Thyroid gland (tissue), 4 donors: ENCODE results near the gene KRTAP10-7. TPM values are rescaled to one million over a fixed set of nuclear protein-coding genes. Genes with fewer than 3 reads are reported as not detected.

ENCODE experiments used
- DNase-seq, 2 donors: peaks; one replicate each; pipeline ENCODE4 v3.0.0-alpha.2; 2019
- H3K27ac ChIP-seq, 3 donors: fragments of 200-600 bp; sonication (generic); 1 replicate in 2 of 3; 2 replicates in 1 of 3; pipeline ENCODE4 v1.5.1; 2016 to 2019; ENCODE audit warnings: mild to moderate bottlenecking in 1 of 3, moderate library complexity in 1 of 3
- H3K27me3 ChIP-seq: fragments of 200-600 bp; sonication (generic); one replicate; pipeline ENCODE4 v1.5.1; 2019
- H3K36me3 ChIP-seq, 2 donors: fragments of 200-600 bp; sonication (generic); one replicate each; pipeline ENCODE4 v1.5.1; 2016 to 2019
- H3K4me1 ChIP-seq, 2 donors: fragments of 200-600 bp; sonication (generic); one replicate each; pipeline ENCODE4 v1.5.1; 2017 to 2019
- H3K4me3 ChIP-seq, 3 donors: fragments of 200-600 bp; sonication (generic); replicated peaks in 1 of 3; 1 replicate in 2 of 3; 2 replicates in 1 of 3; pipeline ENCODE4 v1.5.1; 2016; ENCODE audit warnings: mild to moderate bottlenecking in 1 of 3
- H3K9me3 ChIP-seq: fragments of 200-600 bp; sonication (generic); one replicate; pipeline ENCODE4 v1.5.1; 2017
- POLR2A ChIP-seq, 2 donors: fragments of 450-650 bp; IDR thresholded peaks; one replicate each; pipeline ENCODE4 v1.6.1; 2017; ENCODE audit warnings: antibody characterized with exemption in 2 of 2, mild to moderate bottlenecking in 2 of 2, moderate library complexity in 1 of 2
- WGBS, 2 donors: methylation state at CpG; one replicate each; pipeline ENCODE4 v1.1.5; 2017; 5-methylcytosine and 5-hydroxymethylcytosine counted together
- intact Hi-C: fragments of 100-400 bp; cut with DNase I; formaldehyde crosslinking; loops from one replicate; pipeline ENCODE4 v1.15.1; 2023
- total RNA-seq, 4 donors: library from RNA; depleted of rRNA; stranded (reverse); fragments of >200 nt; gene quantifications; one replicate each; pipeline ENCODE4 v1.2.3, GENCODE V29; 2016
- TF ChIP-seq, protein P1 (sequence below), 6 experiments: fragments of 200-600 bp in 3 of 6; fragments of 450-650 bp in 3 of 6; sonication (generic) in 3 of 6; IDR thresholded peaks; one replicate each; pipeline ENCODE4 v1.5.1; 2016 to 2019; ENCODE audit warnings: antibody characterized with exemption in 6 of 6, mild to moderate bottlenecking in 2 of 6, inconsistent platforms in 1 of 6, moderate library complexity in 1 of 6

The KRTAP10-7 gene
- total RNA-seq, 4 donors from 2014 or later, result not detected

DNA sequence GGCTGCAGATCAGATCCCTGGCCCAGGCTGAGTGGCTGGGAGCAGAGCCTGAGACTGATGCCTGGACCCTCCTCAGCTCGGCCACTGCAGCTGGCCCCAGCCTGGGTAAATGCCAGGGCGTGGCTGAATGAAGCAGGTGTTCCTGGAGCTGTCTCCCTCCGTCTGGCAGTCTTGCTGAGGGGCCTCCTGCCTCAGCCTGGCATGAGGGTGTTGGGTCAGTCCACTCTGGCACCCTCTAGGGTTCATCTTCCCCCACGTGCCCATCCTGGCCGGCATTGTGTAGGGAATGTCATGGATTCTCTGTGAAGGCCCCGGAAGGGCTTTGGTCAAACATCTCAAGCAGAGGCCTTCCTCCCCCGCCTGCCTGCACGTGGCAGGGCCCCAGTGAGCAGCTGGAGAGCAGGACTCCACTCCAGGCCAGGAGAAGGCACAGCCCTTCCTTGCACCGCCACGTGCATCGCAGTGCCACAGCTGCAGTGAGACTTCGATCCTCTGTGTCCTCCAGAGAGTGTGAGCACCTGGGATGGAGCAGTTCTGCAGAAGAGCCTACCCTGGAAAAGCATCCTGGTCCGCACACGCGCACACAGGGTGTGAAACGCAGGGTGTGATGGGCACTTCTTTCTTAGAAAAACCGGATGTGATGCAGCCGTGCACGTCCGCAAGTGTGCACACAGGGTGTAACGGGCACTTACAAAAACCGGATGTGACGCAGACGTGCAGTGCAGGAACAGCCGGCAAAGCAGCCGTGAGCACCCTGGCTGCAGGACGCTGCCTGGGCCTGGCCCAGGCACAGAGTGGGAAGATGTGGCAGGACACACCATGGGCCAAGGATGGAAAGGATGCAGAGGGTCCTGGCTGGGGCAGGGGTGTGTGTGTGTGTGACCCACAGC is 31.5 kb upstream of the KRTAP10-7 start:
- DNase-seq, result no peak
- Histone ChIP-seq H3K27me3 (no peaks in the 10 kb centered on the region), H3K36me3 (no peaks in the 10 kb centered on the region), H3K4me3 (no peak overlapping the region), H3K4me1 (no peaks in the 10 kb centered on the region), H3K27ac (no peak overlapping the region), H3K9me3 (no peaks in the 10 kb centered on the region)
- TF ChIP-seq POLR2A (IDR thresholded peaks at IDR 0.05), result no peak
- TF ChIP-seq, protein P1, sequence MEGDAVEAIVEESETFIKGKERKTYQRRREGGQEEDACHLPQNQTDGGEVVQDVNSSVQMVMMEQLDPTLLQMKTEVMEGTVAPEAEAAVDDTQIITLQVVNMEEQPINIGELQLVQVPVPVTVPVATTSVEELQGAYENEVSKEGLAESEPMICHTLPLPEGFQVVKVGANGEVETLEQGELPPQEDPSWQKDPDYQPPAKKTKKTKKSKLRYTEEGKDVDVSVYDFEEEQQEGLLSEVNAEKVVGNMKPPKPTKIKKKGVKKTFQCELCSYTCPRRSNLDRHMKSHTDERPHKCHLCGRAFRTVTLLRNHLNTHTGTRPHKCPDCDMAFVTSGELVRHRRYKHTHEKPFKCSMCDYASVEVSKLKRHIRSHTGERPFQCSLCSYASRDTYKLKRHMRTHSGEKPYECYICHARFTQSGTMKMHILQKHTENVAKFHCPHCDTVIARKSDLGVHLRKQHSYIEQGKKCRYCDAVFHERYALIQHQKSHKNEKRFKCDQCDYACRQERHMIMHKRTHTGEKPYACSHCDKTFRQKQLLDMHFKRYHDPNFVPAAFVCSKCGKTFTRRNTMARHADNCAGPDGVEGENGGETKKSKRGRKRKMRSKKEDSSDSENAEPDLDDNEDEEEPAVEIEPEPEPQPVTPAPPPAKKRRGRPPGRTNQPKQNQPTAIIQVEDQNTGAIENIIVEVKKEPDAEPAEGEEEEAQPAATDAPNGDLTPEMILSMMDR (IDR thresholded peaks at IDR 0.05), result no peak
- intact Hi-C loops, result no loop called here
- WGBS, 2 donors, result 84 to 92% methylated on average over 19 to 26 of the region's 27 CpGs

DNA sequence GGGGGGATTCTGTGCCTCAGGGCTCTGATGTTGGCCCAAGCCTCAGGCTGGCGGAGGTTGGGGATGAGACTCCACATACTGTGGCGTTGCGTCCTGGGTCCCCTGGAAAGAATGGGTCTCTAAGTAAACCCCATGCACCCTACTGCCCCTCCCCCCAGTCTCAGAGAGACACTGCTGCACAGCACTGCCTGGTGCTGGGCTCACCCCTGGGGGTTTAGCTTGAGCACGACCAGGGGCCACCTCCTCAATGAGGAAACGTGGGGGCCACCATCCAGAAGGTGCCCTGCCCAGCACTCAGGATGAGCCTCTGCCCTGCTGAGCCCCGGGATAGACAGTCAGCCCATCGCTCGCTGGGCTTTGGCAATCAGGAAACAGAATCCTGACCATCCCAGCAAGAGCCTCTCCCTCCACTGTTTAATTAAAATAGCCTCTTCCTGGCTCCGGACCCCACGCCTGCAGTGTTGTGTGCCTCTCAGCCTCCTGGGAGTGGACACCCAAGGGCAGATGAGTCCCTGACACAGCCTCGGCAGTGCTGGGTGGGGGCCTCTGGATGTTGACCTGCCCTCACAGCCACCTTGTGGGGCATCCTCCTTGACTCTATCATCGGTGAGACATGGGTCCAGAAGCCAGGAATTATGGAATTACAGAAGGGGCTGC is 30.4 kb upstream of the KRTAP10-7 start:
- 76 to 82% methylated on average over 3 to 12 of the region's 12 CpGs for WGBS, 2 donors
- no peaks in the 10 kb centered on the region for H3K9me3 ChIP-seq
- no peak for DNase-seq
- H3K4me3 ChIP-seq, result no peak overlapping the region
- H3K27me3 ChIP-seq, result no peaks in the 10 kb centered on the region
- intact Hi-C loops, result no loop called here
- H3K27ac ChIP-seq, result no peak overlapping the region
- TF ChIP-seq, protein P1 (IDR thresholded peaks at IDR 0.05), result no peak
- TF ChIP-seq POLR2A (IDR thresholded peaks at IDR 0.05), result no peak
- H3K36me3 ChIP-seq, result no peaks in the 10 kb centered on the region
- no peaks in the 10 kb centered on the region for H3K4me1 ChIP-seq

DNA sequence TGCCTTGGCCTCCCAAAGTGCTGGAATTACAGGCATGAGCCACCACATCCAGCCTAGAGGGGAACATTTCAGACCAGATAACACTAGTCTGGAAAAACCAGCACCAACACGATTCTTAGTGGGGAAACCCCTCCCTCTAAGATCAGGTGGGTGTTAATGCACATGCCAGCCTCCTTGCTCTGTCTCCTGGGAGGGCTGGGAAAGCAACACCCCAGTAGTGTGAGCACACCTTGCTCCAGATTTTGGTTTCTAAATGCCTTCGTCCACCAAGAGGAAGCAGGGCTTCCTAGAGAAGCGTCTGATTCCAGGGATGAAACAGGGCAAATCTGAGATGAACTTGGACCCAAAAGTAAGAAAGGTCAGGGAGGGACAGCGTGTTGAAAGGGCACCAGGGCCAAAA is 29.1 kb upstream of the KRTAP10-7 start:
- intact Hi-C loops, result no loop called here
- TF ChIP-seq POLR2A (IDR thresholded peaks at IDR 0.05), result no peak
- TF ChIP-seq, protein P1 (IDR thresholded peaks at IDR 0.05), result no peak

GRCh38 chr21:44571844-44572782 is 28.3 kb upstream of the KRTAP10-7 start:
- Histone ChIP-seq H3K36me3 (no peaks in the 10 kb centered on the region), H3K27ac (no peak overlapping the region), H3K27me3 (no peaks in the 10 kb centered on the region), H3K9me3 (no peaks in the 10 kb centered on the region), H3K4me3 (no peak overlapping the region), H3K4me1 (no peaks in the 10 kb centered on the region)
- no peak for DNase-seq
- WGBS, 2 donors, result 91 to 92% methylated on average over 40 of the region's 40 CpGs
- intact Hi-C loops, result no loop called here
- no peak for TF ChIP-seq POLR2A (IDR thresholded peaks at IDR 0.05)
- TF ChIP-seq, protein P1 (IDR thresholded peaks at IDR 0.05), result no peak

More for the DNA sequence above, 29.1 kb upstream of the KRTAP10-7 start:
- H3K27me3 ChIP-seq, result no peaks in the 10 kb centered on the region
- H3K9me3 ChIP-seq, result no peaks in the 10 kb centered on the region
- no peaks in the 10 kb centered on the region for H3K4me1 ChIP-seq
- no peak for DNase-seq
- no peak overlapping the region for H3K27ac ChIP-seq
- no peaks in the 10 kb centered on the region for H3K36me3 ChIP-seq
- WGBS, 2 donors, result 86 to 95% methylated on average over 3 to 4 of the region's 4 CpGs
- H3K4me3 ChIP-seq, result no peak overlapping the region
